Inflammatory macrophage (primary cell): Measurements from ENCODE around the gene FAXDC2.

Source experiments
- DNase-seq, 2 donors: peaks; one replicate each; pipeline ENCODE4 v3.0.0-alpha.2; 2020 to 2022
- total RNA-seq, 18 experiments: gene quantifications; one replicate each; lab custom pipeline; 2026; ENCODE audit warnings: mixed read lengths in 6 of 18, inconsistent platforms in 2 of 18; lab: John Stamatoyannopoulos, UW

Gene FAXDC2
- total RNA-seq = 0.05 to 5.3 (median 1.8) reads per million in 18 experiments

DNA sequence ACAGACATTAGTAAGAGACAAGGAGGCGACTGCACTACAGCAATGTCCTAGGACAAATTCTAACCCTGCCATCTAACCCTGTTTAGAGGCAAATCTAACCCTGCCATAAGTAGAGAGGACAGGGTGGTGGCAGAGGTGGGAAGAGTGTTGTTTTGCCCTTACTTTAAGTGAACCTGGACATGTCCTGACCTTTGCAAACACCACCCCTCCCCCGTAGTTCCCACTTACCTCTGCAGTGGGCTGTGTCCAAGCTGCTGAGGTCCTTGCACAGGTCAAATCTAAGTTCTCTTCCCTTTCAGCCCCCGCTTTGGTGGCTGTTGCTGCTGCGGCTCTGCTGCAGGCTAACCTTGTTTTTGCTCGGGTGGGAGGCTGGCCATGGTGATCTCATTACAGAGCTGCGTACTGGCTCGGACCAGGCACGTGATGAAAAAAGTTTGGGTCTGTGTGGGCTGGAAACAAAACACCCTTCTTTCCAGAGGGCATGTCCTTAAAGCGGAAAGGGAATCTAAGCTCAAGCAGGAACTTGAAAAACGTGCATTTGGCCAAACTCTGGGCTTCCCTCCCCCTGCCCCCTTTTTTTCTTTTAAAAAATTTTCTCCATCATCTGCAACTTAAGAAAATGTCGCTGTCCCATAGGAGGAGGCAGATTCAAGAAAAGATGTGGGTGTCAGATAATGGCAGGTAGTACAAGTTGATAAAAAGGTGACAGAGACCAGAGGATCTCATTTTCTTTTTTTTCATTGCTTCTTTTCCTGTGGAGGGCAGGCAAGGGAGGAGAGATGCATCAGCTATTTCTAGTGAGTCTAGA, at the start of gene FAXDC2:
Gene FAXDC2, minus strand, starts transcription at position 349 of the 808 bp plus-strand sequence. CDS start 12,425 bp downstream, outside the sequence.
- DNase-seq = peak; percentile 93 to 97

DNA sequence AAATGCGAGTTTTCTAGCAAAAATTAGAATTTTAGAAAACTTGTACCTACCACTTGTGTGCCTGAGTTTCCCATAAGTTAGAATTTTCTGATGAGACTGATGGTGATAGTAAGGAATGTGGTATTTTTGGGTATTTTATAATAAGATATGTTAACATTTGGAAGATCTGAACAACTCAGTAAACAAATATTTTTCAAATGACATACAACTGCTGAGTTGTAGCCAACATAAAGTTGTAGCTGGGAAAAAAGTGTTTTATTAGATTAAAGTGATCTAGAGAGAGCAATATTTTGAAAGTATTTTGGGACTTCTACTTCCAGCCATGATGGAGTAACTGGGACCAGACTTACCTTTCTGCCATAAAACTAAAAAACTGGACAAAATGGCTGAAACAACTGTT, 49.7 kb upstream of the FAXDC2 start:
- no peak for DNase-seq

DNA sequence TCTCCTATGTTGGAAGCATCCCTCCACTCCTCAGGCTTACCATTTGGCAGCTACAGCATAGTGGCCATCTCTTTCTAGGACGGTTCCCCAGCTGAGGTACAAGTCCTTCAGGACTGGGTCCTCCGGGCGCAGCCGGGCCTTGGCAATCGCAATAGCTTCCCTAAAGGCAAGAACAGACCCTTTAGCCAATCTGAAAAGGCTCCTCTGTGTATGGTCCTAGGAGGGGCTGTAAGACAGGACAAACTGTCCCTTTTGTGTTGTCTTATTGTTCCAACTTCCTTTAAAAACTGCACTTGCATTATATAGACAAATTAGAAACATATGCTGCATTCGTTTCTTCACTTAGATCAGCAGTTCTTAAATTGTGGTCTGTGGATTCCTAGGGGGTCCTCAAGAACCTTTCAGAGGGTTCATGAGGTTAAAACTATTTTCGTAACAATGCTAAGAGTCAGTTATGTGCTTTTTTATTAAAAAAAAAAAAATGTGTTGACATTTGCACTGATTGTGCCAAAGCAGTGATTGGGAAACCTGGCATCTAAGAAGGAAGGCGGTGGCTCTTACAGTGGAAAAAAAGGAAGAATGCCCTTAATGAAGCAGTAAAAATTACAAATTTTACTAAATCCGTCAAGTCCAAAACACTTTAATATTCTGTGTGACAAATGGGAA, 48.9 kb upstream of the FAXDC2 start:
- DNase-seq = no peak

DNA sequence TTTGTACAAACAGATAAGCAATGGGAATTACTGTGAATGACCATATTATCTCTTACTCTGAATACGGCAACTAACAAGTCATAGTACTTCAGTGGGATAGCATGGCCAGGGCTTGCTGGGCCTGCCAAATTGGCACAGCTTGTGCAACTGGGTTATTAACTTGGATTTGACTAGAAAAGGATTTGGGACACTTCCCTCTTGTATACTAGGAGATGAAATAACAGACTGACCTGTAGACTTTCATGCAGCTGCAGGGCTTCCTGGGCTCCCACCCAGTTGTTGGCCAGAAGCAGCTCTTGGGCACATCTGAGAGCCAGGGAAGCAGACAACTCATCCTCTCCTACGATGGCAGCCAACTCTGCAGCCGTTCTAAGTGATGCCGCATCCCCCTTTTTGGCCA, 47.8 kb upstream of the FAXDC2 start:
- no peak for DNase-seq

GRCh38 chr5:154896562-154897165, 46.3 kb upstream of the FAXDC2 start:
- DNase-seq = no peak

GRCh38 chr5:154895606-154896561, 45.5 kb upstream of the FAXDC2 start:
- no peak for DNase-seq

GRCh38 chr5:154893381-154893780, 43.0 kb upstream of the FAXDC2 start:
- DNase-seq = no peak

- no peak for DNase-seq
Measured at GRCh38 chr5:154892369-154892771, 42.0 kb upstream of the FAXDC2 start.

- peak; percentile 65 to 70 for DNase-seq
Measured at GRCh38 chr5:154885439-154885838, 35.0 kb upstream of the FAXDC2 start.

GRCh38 chr5:154884424-154884823, 34.0 kb upstream of the FAXDC2 start:
- DNase-seq = no peak

DNA sequence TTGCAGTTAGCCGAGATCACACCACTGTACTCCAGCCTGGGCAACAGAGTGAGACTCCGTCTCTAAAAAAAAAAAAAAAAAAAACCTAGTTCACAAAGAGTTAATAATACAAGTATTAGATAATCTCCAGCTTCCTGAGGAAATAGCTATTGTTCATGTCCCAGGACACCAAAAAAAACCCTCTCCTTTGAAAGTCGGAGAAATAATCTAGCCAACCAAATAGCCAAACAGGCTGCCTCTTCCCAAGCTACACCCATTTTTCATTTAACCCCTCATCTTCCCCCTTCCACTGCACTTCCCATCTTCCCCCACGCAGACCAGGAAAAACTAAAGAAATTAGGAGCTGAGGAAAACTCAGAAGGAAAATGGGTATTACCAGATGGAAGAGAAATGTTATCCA, 31.6 kb upstream of the FAXDC2 start:
- DNase-seq = no peak

GRCh38 chr5:154878642-154879335, 28.4 kb upstream of the FAXDC2 start:
- no peak for DNase-seq

DNA sequence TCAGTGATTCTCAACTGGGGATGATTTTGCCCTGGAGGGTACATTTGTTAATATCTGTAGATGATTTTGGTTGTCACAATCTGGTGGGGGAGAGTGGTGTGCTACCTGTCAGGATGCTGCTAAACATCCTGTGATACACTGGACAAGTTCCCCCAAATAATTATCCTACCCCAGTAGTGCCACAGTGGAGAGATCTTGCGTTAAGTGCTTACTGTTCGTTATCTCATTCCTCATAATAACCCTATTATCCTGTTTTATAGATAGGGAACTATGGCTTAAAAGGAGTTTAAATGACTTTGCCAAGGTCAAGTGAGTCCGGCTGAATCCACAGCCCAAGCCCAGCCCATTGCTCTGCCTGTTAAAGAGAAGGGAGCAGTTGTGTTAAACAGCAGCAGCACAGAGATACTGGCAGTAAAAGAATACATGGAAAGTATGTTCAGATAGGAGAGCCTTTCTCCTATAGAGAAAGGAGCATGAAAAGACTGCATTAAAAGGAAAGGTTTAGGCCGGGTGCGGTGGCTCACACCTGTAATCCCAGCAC, 23.5 kb upstream of the FAXDC2 start:
- no peak for DNase-seq

- DNase-seq = no peak
Measured at GRCh38 chr5:154871734-154872133, 21.3 kb upstream of the FAXDC2 start.

- no peak for DNase-seq
Measured at GRCh38 chr5:154868702-154869101, 18.3 kb upstream of the FAXDC2 start.

DNA sequence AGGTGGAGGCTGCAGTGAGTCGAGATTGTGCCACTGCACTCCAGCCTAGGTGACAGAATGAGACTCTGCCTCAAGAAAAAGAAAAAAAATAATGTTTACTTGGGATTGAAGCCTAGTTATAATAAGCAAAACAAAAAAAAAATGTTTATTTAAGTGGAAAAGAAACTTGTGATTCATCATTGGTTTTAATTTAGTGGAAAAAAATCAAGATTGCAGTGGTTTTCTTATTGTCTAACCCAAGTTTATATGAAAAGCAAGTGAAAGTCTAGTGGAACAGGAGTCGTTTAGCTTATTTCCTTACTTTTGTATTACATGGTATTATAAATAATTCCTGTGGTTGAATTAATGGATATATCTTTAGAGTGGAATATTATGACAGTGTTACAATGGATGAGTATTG, 16.4 kb upstream of the FAXDC2 start:
- DNase-seq = no peak

- no peak for DNase-seq
Measured at GRCh38 chr5:154865466-154866184, 15.2 kb upstream of the FAXDC2 start.

- DNase-seq = no peak
Measured at GRCh38 chr5:154863291-154864080, 13.1 kb upstream of the FAXDC2 start.

- no peak for DNase-seq
Measured at GRCh38 chr5:154862766-154863165, 12.4 kb upstream of the FAXDC2 start.

DNA sequence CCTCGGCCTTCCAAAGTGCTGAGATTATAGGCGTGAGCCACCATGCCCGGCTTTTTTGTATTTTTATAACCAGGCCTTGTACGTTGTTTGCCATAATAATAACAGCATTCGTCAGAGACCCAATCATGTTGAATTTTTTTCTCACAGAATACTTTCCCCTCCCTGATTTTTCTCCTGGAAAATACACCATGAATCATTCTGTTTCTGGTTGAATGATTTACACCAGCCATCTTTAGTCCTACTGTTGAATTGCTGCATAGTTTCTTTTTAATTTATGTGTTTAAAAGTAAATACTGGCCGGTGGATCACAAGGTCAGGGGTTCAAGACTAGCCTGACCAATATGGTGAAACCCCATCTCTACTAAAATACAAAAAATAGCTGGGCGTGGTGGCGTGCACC, 11.5 kb upstream of the FAXDC2 start:
- DNase-seq = no peak
